ENCODE results near the gene FGD4.

DNA sequence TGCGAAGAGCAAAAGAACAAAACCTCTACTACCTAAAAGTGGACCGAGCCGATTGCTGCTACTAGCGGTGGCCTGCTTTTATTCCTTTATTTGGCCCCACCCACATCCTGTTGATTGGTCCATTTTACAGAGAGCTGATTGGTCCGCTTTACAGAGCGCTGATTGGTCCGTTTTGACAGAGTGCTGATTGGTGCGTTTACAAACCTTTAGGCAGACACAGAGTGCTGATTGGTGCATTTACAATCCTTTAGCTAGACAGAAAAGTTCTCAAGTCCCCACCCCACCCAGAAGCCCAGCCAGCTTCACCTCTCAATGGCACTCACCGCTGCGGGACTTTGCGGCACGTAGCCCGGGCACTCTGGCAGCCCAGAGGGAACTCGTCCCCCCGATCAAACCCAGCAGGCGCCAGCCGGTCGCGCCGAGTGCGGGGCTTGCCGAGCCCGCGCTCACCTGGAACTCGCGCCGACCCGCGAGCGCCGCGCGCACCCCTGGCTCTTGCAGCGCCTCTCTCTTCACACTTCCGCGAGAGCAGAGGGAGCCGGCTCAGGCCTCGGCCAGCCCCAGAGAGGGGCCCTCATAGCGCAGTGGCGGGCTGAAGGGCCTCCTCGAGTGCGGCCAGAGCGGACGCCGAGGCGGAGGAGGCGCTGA is 8.7 kb upstream of the FGD4 start:
- TF ChIP-seq, protein P1, sequence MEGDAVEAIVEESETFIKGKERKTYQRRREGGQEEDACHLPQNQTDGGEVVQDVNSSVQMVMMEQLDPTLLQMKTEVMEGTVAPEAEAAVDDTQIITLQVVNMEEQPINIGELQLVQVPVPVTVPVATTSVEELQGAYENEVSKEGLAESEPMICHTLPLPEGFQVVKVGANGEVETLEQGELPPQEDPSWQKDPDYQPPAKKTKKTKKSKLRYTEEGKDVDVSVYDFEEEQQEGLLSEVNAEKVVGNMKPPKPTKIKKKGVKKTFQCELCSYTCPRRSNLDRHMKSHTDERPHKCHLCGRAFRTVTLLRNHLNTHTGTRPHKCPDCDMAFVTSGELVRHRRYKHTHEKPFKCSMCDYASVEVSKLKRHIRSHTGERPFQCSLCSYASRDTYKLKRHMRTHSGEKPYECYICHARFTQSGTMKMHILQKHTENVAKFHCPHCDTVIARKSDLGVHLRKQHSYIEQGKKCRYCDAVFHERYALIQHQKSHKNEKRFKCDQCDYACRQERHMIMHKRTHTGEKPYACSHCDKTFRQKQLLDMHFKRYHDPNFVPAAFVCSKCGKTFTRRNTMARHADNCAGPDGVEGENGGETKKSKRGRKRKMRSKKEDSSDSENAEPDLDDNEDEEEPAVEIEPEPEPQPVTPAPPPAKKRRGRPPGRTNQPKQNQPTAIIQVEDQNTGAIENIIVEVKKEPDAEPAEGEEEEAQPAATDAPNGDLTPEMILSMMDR (IDR thresholded peaks at IDR 0.05) = no peak
- no peak for TF ChIP-seq POLR2A (IDR thresholded peaks at IDR 0.05)

Measured in prostate gland (tissue), 2 donors.